ENCODE results near the gene DEFB116. TPM values are rescaled to one million over a fixed set of nuclear protein-coding genes. Genes with fewer than 3 reads are reported as not detected.
A peak's percentile ranks its signal among the peaks of the same experiment; 100 is the strongest.
"Not testable (repeated sequence)": the region's sequence is repeated elsewhere in the genome, so short reads cannot be mapped to it uniquely, and the experiment has no call there.

DEFB116 gene, protein sequence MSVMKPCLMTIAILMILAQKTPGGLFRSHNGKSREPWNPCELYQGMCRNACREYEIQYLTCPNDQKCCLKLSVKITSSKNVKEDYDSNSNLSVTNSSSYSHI
- total RNA-seq: not detected

DNA sequence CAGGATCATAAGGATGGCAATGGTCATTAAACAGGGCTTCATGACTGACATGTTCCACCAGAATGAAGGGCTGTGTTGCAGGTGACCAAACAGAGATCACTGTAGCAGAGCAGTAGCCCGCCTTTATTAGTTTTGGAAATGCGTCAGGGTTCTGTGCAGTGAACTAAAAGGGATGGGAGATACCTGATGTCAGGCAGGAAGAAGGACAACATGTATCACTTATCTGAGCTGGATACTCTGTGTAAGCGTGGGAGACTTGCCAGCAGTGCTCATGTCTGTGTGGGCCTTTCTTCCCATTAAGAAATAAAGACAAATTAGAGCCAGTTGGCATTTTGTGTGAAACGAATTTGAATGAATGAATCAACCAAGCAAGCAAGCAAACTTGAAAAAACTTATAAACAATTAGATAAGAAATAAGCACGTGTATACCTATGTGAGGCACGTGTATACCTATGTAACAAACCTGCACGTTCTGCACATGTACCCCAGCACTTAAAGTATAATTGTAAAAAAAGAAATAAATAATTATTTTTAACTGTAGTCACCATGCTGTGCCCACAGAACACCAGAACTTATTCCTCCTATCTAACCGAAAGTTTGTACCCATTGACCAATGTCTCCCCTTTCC, at the start of gene DEFB116:
Gene DEFB116, minus strand, starts transcription at position 51 of the 628 bp plus-strand sequence. Its CDS starts 0 bp downstream, at position 51.
- ATAC-seq (no peak), DNase-seq (ENCODE audit: low spot score) (no peak)

DNA sequence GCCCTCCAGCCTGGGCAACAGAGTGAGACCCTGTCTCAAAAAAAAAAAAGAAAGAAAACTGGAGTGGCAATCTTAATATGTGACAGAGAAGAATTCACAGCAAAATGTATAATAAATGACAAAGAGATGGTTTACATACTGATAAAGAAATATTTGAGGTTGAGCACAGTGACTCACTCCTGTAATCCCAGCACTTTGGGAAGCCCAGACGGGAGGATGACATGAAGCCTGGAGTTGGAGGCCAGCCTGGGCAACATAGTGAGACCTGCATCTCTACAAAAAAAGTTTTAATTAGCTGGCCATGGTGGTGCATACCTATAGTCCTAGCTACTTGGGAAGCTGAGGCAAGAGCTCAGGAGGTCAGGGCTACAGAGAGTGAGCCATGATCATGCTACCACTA, 47.6 kb upstream of the DEFB116 start:
- ATAC-seq: no peak
- DNase-seq (ENCODE audit: low spot score): no peak

DNA sequence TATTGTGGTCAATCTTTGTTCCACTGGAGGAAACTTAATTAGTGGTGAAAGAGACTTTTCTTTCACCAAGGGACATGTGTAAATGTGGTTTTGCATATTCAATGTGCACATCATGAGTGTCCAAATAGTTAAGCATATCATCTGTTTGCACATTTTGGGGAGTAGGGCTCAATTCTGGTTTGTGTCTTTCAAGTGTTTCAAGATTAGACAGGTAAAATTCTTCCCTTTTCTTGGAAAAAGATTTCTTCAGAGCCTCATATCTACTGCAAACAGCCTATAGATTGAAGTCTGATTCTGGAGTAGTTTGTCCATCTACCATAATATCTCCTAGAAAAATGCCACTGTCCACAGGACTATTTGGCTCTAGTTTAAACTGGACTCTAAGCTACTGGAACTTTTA, 33.1 kb upstream of the DEFB116 start:
- no peak for DNase-seq (ENCODE audit: low spot score)
- no peak for ATAC-seq

DNA sequence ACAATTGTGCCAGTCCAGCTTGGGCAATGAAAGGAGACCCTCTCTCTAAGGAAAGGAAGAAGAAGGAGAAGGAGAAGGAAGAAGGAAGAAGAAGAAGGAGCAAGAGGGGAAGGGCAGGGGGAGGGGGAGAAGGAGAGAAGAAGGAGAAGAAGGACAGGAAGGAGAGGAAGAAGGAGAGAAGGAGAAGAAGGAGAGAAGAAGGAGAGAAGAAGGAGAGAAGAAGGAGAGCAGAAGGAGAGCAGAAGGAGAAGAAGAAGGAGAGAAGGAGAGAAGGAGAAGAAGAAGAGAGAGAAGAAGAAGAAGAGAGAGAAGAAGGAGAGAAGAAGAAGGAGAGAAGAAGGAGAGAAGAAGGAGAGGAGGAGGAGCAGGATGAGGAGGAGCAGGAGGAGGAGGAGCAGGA, 22.5 kb upstream of the DEFB116 start:
- ATAC-seq (no peak), DNase-seq (ENCODE audit: low spot score) (no peak)

DNA sequence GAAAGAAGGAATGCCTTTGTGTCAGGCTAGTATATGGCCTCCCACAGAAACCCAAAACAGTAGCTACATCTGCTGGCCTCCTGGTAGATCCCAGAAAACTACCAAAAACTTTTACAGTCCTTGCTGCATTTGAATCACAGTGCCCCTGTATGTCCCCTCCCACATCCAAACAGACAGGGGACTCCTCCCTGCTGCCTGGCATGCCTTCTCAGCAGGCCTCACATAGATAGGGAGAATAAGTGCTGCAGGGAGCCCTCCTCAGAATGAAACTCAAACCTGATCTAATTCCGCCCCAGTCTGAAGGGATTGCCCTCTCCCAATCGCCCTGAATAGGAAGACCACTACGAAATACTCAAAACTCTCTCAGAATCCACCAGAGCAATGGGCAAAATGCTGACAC, 14.1 kb upstream of the DEFB116 start:
- no peak for ATAC-seq
- no peak for DNase-seq (ENCODE audit: low spot score)

DNA sequence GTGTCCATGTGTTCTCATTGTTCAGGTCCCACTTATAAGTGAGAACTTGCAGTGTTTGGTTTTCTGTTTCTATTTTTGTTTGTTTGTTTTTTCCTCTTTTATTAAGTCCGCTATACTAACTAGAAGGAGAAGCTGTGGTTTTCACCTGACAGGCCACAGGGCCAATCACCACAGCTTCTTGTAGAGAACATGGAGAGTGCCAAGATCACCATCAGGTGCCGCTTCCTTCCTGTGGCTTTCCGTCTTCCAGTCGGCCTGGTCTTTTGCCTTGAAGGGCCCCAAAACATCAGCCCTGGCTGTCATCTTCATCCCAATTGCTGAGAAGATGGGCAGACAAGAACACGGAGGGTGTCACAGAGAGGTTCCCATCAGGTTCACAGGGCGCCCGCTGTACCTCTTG, 23.4 kb downstream of the DEFB116 start:
- DNase-seq (ENCODE audit: low spot score); ATAC-seq: not testable (repeated sequence)

DNA sequence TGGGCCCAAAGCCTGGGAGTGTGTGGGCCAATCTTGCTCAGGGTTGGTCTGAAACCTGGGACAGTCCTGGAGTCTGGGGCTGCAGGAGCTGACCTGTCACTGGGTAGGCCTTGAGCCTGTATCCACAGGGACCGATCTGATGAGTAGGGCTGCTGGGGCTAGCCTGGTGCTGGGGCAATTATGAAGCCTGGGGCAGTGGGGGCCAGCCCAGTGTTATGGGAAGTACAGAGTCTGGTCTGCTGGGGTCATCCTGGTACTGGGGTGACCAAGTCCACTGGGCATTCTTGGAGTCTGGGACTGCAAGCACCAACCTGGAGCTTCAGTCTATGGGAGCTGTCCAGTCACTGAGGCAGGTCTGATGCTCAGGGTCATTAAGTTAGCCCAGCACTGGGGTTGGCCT, 30.2 kb downstream of the DEFB116 start:
- DNase-seq (ENCODE audit: low spot score): no peak
- no peak for ATAC-seq

DNA sequence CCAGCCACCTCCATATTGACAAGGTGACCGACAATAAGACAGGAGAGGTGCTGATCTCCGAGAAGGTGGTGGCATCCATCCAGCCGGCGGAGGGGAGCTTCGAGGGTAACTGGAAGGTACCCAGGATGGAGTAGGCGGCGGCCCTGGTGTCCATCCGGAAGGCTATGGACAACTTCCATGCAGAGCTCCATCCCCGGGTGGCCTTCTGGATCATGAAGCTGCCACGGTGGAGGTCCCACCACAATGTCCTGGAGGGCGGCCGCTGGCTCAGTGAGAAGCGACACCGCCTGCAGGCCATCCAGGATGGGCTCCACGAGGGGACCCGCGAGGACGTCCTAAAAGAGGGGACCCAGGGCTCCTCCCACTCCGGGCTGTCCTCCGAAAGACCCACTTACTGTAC, 33.9 kb downstream of the DEFB116 start:
- ATAC-seq: no peak

DNA sequence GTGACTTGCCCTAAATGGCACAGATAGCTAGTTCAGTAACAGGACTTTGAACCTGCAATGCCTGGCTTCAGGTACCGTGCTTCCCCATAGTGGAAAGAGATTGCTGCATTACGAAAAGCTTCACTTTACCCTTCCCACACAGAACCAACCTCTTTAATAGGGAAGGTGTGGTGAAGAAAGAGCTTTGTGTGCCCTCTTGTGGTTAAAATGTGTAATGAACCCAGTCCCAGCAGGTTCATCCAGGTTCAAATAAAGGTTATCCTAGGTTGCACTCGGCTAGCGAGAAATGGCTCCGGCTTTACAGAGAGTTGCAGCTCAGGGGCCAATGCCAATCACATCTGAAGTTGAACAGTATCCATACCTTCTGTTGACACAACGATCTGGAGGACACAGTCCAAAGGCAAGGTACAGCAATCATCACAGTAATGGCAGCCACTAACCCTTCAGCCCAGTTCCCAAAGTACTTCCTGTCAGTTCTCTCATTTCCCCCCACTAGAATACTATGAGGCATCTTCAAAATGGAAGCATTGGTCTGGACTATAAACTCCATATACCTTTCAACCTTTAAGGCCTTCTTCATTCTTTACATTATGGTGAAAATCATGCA, 48.0 kb downstream of the DEFB116 start:
- DNase-seq (ENCODE audit: low spot score): no peak
- ATAC-seq: peak; percentile 97

More for the DNA sequence above, 33.9 kb downstream of the DEFB116 start:
- no peak for DNase-seq (ENCODE audit: low spot score)

DNA sequence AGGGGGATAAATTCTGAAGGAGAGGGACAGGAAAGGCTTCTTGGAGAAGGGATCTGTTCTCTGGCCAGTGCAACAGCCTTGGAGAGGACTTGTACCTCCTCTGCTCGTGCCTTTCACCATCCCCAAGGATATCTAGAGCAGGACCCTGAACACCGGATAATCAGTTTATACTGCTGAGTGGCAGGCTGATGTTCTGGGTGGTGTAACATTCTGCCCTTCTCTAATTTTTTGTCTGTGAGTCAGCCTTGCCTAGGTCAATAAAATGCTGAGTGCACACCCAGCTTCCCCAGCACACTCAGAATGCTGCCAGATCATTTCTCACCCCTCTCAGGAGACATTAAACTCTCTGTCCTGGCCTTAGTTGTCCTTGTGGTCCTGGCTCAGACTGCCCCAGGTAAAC, 51.0 kb downstream of the DEFB116 start, which contains the start of gene DEFB115:
Gene DEFB115, plus strand, starts transcription at position 301 of the 400 bp plus-strand sequence. Its CDS starts 0 bp downstream, at position 301.
- DNase-seq (ENCODE audit: low spot score): no peak

DNA sequence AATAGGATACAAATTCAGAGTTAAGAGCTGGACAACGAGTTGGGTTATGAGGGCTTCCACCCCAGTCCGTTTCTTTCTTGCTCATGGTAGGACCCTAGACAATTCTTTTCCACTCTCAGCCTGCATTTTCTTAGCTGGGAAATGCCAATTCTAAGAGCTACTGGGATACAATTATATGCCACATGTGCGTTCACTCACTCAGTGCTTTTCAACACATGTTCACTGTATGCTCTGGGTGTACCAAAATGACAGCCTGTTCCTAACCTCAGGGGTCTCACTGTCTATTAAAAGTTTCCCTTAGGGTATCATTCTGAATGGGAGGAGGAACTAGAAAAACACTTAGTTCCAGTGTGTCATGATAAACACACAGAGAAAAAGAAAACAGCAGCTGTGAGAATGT, 51.4 kb downstream of the DEFB116 start:
- no peak for ATAC-seq
- no peak for DNase-seq (ENCODE audit: low spot score)

More for the DNA sequence above, 51.0 kb downstream of the DEFB116 start, which contains the start of gene DEFB115:
- no peak for ATAC-seq

Other genes starting within 250 kb of the DEFB116 start
- gene DEFB115, start 50.9 kb downstream of the DEFB116 start, total RNA-seq: not detected
- not detected for gene DEFB118, start 60.0 kb upstream of the DEFB116 start, total RNA-seq
- gene DEFB119, start 82.0 kb upstream of the DEFB116 start, total RNA-seq: not detected
- gene DEFB121, start 97.6 kb upstream of the DEFB116 start, total RNA-seq: not detected
- gene DEFB123, start 132.0 kb upstream of the DEFB116 start, total RNA-seq: not detected
- gene DEFB124, start 166.5 kb upstream of the DEFB116 start, total RNA-seq: not detected
- not detected for gene REM1, start 166.7 kb upstream of the DEFB116 start, total RNA-seq
- gene HM13, start 205.9 kb upstream of the DEFB116 start, total RNA-seq: 147 TPM

Measured in left lobe of liver (tissue), 2 donors.